ENCODE measurements around the gene TTYH1. TPM values are rescaled to one million over a fixed set of nuclear protein-coding genes. Genes with fewer than 3 reads are reported as not detected.

TTYH1 gene
- polyA plus RNA-seq, 1 of the 3 experiments (the other 2 are of a cell fraction) = 0.05 TPM

DNA sequence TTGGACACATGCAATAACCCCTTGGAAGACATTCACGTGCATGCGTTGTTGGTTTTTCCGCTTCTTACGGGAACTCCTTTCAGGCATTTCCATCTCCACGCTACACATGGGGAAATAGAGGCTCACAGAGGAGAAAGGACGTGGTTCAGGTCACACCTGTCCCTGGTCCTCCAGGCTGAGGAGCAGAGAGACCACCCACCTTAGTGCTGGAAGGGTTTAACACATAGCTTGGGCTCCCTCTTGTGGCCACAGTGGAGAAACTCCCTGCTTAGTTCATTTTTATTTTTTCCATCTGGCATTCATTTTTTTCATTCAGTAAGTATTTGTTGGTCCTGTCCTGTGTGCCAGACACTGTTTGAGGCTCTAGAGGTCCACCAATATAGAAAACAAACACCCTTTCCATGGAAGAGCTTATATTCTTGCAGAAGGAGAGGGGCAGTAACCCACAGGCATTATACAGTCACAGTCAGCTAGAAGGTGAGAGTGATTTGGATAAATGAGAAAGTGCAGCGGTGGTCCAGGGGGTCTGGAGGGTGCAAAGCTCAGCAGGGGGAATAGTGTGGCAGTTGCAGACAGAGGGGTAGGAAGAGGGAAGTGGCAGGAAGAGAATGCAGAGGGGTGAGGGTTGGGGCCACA lies 24.2 kb upstream of the TTYH1 start:
- Histone ChIP-seq H3K27ac (ENCODE audit: low read depth in 2 of 2, low read length in 1 of 2) (no peak overlapping the region), H3F3A (replicated peaks; ENCODE audit: insufficient read depth) (no peaks in the 10 kb centered on the region), H3K4me2 (no peak overlapping the region), H3K9ac (no peak overlapping the region), H3K79me2 (ENCODE audit: insufficient read depth) (no peaks in the 10 kb centered on the region), H2AFZ (ENCODE audit: low read depth) (no peak overlapping the region), H3K9me2 (no peaks in the 10 kb centered on the region), H3K9me3 (no peaks in the 10 kb centered on the region), H3K4me3 (ENCODE audit: low read depth in 2 of 2, low read length in 1 of 2) (no peak overlapping the region; a peak in 1 of 4 replicates), H3K36me3 (replicated peaks in 1 of 2; ENCODE audit: control insufficient read depth in 1 of 2, insufficient read depth in 2 of 2, low read length in 1 of 2) (no peaks in the 10 kb centered on the region), H3K27me3 (ENCODE audit: insufficient read depth) (peaks cover 60% of the 10 kb centered on the region), H3K4me1 (ENCODE audit: control insufficient read depth in 1 of 2, insufficient read depth in 2 of 2, low read depth in 1 of 2, low read length in 1 of 2) (no peaks in the 10 kb centered on the region), H4K20me1 (ENCODE audit: insufficient read depth) (no peaks in the 10 kb centered on the region)
- TF ChIP-seq RAD21 (IDR thresholded peaks at IDR 0.05; ENCODE audit: low read length) (peak; percentile 68), FOSL2 (IDR thresholded peaks at IDR 0.05; ENCODE audit: borderline replicate concordance, low read depth) (no peak), SMC3 (IDR thresholded peaks at IDR 0.05; ENCODE audit: low read depth, low read length) (peak; percentile 32; the same call in 1 of the 2 replicates), TEAD4 (IDR thresholded peaks at IDR 0.05; ENCODE audit: borderline replicate concordance, insufficient read depth) (no peak), FOXJ3 (CRISPR knock-in tag; IDR thresholded peaks at IDR 0.05) (no peak)
- TF ChIP-seq, protein P1, sequence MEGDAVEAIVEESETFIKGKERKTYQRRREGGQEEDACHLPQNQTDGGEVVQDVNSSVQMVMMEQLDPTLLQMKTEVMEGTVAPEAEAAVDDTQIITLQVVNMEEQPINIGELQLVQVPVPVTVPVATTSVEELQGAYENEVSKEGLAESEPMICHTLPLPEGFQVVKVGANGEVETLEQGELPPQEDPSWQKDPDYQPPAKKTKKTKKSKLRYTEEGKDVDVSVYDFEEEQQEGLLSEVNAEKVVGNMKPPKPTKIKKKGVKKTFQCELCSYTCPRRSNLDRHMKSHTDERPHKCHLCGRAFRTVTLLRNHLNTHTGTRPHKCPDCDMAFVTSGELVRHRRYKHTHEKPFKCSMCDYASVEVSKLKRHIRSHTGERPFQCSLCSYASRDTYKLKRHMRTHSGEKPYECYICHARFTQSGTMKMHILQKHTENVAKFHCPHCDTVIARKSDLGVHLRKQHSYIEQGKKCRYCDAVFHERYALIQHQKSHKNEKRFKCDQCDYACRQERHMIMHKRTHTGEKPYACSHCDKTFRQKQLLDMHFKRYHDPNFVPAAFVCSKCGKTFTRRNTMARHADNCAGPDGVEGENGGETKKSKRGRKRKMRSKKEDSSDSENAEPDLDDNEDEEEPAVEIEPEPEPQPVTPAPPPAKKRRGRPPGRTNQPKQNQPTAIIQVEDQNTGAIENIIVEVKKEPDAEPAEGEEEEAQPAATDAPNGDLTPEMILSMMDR (IDR thresholded peaks at IDR 0.05) = peak; percentile 92
- 5% methylated on average over 7 of the region's 7 CpGs for WGBS (ENCODE audit: low lambda C conversion rate)
- POLR2A ChIA-PET = interaction anchor here (0.5 kb wide), 1 partner anchor 546 kb away, joined by 3 read pairs; no protein-coding TSS in a partner anchor
- DNase-seq = peak; percentile 68
- CTCF ChIA-PET = interaction anchor here (0.9 to 3.0 kb wide), 31 partner anchors 8 to 598 kb away, joined by 3 to 22 read pairs (median 5); partner anchors contain the start of genes LAIR1 and TTYH1

DNA sequence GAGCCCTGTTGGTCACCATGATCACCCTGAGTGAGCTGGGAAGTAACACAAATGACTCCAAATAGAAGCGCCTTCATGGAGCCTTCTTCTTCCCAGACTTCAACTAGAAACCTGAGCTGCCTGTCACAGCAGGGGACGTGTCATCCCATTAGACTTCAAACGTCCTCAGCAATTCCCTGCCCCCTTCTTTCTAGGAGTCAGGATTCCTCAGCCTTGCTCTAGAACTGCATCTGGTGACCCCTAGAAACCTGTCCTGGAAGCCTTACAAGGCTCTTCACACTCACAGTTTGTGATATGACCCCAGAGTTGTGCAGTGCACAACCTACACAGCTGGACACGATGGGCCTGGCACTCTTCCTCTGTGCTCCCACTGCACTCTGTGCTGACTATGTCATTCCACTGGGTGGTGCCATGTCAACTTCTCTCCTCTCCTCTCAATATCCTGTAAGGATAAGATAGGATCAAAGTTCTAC lies 23.6 kb upstream of the TTYH1 start:
- CTCF ChIA-PET = interaction anchor here (1.0 to 3.0 kb wide), 29 partner anchors 8 to 599 kb away, joined by 3 to 22 read pairs (median 5); partner anchors contain the start of genes LAIR1 and TTYH1
- TF ChIP-seq GABPA (IDR thresholded peaks at IDR 0.05; ENCODE audit: low read depth) (no peak), TAF1 (IDR thresholded peaks at IDR 0.05; ENCODE audit: borderline replicate concordance, low read depth, low read length) (no peak), FOXM1 (IDR thresholded peaks at IDR 0.05; ENCODE audit: low read depth) (no peak), SIN3A (IDR thresholded peaks at IDR 0.05; ENCODE audit: borderline replicate concordance, low read depth, low read length) (no peak), ELF1 (IDR thresholded peaks at IDR 0.05) (no peak), TCF12 (IDR thresholded peaks at IDR 0.05) (no peak), SMC3 (IDR thresholded peaks at IDR 0.05; ENCODE audit: low read depth, low read length) (no peak), RAD21 (IDR thresholded peaks at IDR 0.05; ENCODE audit: low read length) (no peak), RCOR1 (IDR thresholded peaks at IDR 0.05; ENCODE audit: low read length) (no peak), TEAD4 (IDR thresholded peaks at IDR 0.05; ENCODE audit: borderline replicate concordance, insufficient read depth) (no peak), MXI1 (IDR thresholded peaks at IDR 0.05; ENCODE audit: low read depth, low read length) (no peak), RXRA (IDR thresholded peaks at IDR 0.05; ENCODE audit: borderline replicate concordance, low read depth) (no peak), FOSL2 (IDR thresholded peaks at IDR 0.05; ENCODE audit: borderline replicate concordance, low read depth) (no peak)
- TF ChIP-seq, protein P1 (IDR thresholded peaks at IDR 0.05) = no peak
- TF ChIP-seq, protein P2, sequence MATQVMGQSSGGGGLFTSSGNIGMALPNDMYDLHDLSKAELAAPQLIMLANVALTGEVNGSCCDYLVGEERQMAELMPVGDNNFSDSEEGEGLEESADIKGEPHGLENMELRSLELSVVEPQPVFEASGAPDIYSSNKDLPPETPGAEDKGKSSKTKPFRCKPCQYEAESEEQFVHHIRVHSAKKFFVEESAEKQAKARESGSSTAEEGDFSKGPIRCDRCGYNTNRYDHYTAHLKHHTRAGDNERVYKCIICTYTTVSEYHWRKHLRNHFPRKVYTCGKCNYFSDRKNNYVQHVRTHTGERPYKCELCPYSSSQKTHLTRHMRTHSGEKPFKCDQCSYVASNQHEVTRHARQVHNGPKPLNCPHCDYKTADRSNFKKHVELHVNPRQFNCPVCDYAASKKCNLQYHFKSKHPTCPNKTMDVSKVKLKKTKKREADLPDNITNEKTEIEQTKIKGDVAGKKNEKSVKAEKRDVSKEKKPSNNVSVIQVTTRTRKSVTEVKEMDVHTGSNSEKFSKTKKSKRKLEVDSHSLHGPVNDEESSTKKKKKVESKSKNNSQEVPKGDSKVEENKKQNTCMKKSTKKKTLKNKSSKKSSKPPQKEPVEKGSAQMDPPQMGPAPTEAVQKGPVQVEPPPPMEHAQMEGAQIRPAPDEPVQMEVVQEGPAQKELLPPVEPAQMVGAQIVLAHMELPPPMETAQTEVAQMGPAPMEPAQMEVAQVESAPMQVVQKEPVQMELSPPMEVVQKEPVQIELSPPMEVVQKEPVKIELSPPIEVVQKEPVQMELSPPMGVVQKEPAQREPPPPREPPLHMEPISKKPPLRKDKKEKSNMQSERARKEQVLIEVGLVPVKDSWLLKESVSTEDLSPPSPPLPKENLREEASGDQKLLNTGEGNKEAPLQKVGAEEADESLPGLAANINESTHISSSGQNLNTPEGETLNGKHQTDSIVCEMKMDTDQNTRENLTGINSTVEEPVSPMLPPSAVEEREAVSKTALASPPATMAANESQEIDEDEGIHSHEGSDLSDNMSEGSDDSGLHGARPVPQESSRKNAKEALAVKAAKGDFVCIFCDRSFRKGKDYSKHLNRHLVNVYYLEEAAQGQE (IDR thresholded peaks at IDR 0.05; ENCODE audit: low read depth, low read length) = no peak
- TF ChIP-seq, protein P3, sequence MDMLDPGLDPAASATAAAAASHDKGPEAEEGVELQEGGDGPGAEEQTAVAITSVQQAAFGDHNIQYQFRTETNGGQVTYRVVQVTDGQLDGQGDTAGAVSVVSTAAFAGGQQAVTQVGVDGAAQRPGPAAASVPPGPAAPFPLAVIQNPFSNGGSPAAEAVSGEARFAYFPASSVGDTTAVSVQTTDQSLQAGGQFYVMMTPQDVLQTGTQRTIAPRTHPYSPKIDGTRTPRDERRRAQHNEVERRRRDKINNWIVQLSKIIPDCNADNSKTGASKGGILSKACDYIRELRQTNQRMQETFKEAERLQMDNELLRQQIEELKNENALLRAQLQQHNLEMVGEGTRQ (IDR thresholded peaks at IDR 0.05; ENCODE audit: borderline replicate concordance, low read depth, low read length) = no peak

More for the DNA sequence above, 23.6 kb upstream of the TTYH1 start:
- Histone ChIP-seq H3K4me3 (ENCODE audit: low read depth in 2 of 2, low read length in 1 of 2) (no peak overlapping the region), H3K9ac (no peak overlapping the region), H3K79me2 (ENCODE audit: insufficient read depth) (no peaks in the 10 kb centered on the region), H3K27me3 (ENCODE audit: insufficient read depth) (peaks cover 62% of the 10 kb centered on the region), H3F3A (replicated peaks; ENCODE audit: insufficient read depth) (no peaks in the 10 kb centered on the region), H3K36me3 (replicated peaks in 1 of 2; ENCODE audit: control insufficient read depth in 1 of 2, insufficient read depth in 2 of 2, low read length in 1 of 2) (no peaks in the 10 kb centered on the region), H3K27ac (ENCODE audit: low read depth in 2 of 2, low read length in 1 of 2) (no peak overlapping the region), H3K4me2 (no peak overlapping the region), H2AFZ (ENCODE audit: low read depth) (no peak overlapping the region), H3K4me1 (ENCODE audit: control insufficient read depth in 1 of 2, insufficient read depth in 2 of 2, low read depth in 1 of 2, low read length in 1 of 2) (no peaks in the 10 kb centered on the region), H3K9me2 (no peaks in the 10 kb centered on the region), H3K9me3 (no peaks in the 10 kb centered on the region), H4K20me1 (ENCODE audit: insufficient read depth) (no peaks in the 10 kb centered on the region)
- WGBS (ENCODE audit: low lambda C conversion rate) = 2% methylated on average over 4 of the region's 4 CpGs
- DNase-seq = no peak
- POLR2A ChIA-PET = no interaction called here

All from SK-N-SH (cell line).